Islet of Langerhans (tissue), 1 donor: ENCODE measurements around the gene GRM5.
"Not testable (repeated sequence)": the region's sequence is repeated elsewhere in the genome, so short reads cannot be mapped to it uniquely, and the experiment has no call there.

Experiments used
- FAIRE-seq: peaks from one replicate; lab custom pipeline; 2011; peaks lifted over from hg19 to GRCh38; lab: Jason Lieb, UNC

Gene GRM5

DNA sequence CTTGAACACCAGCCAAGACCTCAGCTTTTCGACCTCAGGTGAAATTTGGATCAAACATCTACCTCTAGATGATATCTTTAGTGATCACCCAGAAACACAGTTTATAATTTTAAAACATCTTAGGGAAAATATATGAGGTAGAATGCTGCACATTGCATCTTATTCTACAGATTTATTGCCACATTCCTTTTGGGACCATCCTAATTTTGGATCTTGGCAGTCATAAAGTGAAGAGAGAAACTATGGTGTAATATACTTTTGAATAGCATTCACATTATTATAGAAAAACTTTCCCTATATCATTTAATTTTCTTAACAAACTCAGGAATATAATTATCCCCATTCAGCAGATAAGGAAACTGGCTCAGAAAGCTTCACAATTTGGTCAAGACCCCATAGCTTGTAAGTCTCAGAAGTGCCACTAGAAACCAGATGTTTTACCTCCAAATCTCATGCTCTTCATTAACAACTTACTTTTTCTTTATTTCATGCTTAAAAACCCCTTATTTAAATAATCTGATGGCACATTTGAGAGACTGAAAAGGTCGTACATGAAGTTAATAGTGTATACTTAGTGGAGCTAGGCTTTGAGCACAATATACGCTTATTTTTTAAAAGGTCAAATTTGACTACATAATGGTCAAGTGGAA lies 529.0 kb downstream of the GRM5 start:
- no peak for FAIRE-seq

DNA sequence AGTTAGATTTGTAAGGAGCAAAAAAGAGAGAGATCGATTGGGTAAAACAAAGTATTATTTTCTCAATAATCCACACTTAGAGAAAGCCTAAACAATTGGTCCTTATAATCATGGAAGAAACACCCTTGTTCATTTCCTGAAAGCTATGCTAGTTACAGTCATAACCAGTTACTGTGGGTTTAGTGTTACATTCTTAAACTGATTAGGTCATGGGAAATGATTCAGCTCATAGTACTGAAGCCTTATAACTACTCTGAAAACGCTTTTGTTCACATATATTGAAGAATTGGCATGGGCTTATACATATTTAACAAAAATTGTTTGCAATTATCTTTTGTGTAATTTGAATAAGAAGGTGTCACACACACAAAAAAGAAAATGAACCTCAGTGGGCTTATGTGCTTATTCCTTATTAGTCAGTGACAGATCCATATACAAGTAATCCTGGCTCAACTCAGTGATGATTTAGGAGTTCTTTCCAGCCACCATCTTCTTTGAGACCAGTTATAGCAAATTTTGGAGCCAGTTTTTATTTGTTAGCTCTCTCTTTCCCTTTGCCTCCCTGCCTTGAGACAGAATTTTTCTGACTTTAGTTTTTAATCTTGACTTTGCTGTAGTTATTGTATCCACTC lies 529.8 kb downstream of the GRM5 start:
- no peak for FAIRE-seq

DNA sequence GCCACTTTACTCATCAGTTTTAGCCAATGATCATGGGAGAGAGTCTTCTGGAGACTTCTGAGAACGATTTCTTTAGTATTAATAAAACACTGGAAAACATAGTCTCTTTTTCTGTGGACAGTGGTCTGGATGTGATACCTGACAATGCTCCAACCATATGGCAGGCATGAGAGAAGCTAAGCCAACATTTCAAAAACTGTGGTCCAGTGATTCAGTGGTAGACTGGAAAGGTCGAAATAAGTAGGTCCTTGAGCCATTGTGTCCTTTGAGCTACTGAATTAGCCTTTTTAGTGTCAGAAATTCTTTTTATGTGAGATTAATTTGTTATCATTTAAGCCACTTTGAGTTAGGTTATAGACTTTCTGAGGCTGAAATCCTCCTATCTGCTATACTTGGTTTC lies 530.5 kb downstream of the GRM5 start:
- FAIRE-seq, result no peak

DNA sequence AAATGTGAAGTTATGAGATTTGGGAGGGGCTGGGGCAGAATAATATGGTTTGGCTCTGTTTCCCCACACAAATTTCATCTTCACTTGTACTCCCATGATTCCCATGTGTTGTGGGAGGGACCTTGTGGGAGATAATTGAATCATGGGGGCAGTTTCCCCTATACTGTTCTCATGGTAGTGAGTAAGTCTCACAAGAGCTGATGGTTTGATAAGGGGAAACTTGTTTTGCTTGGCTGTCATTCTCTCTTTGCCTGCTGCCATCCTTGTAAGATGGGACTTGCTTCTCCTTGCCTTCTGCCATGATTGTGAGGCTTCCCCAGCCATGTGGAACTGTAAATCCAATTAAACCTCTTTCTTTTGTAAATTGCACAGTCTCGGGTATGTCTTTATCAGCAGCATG lies 531.1 kb downstream of the GRM5 start:
- FAIRE-seq, result not testable (repeated sequence)

DNA sequence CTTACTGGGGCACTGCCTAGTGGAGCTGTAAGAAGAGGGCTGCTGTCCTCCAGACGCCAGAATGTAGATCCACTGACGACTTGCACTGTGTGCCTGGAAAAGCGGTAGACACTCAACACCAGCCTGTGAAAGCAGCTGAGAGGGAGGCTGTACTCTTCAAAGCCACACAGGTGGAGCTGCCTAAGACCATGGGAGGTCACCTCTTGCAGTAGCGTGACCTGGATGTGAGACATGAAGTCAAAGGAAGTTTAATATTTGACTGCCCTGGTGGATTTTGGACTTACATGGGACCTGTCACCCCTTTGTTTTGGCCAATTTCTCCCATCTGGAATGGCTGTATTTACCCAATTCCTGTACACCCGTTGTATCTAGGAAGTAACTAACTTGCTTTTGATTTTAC lies 531.6 kb downstream of the GRM5 start:
- no peak for FAIRE-seq

DNA sequence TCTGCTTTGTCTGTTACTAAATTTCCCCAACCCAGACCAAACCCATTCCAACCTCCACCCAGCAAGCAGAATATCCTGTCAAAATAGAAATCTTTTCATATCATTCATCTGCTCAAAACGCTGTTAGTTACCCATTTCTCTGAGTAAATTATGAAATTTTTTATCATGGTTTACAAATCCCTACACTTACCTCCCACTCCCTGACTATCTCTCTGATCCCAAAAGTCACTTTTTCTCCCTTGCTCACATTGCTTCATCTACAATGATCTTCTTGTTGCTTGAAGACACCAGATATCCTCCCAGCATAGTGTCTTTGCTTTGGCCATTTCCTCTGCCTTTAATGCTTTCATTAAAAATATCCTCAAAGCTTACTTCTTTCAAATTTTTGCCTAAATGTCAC lies 532.8 kb downstream of the GRM5 start:
- FAIRE-seq, result no peak

DNA sequence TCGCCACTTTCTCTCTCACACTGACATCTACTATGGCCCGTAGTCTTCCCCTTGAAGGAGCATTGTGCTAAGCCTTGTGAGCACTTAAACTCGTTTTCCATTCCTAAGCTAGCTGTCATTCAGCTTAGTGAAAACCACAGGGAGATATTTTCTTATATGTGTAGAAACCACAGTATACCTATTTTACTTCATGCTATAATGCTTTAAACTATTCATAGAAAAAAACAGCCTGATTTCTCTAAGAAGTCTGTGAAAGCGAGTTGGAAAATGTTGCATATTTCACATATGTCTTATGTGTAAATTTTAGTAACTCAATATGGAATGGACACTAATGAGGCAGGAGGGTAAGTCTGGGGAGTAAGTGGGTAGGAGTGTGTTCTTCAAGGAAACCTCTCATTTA lies 534.0 kb downstream of the GRM5 start:
- FAIRE-seq, result no peak

DNA sequence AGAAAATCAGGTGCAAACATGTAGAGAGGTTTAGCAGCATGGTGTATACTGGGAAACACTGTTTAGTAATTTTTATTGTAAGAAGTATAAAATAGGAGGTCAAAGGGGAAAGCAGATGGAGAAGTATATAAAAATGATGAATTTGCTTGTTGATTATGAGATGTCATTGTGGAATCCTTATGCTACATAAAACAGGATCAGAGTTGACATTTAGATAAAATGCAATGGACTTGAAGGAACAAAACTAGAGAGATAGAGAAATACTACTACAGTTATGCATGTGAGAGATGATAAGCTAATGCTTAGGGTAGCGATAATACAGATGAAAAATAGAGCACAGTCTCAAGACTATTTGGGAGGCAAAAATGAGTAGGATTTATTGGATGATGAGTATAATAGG lies 536.4 kb downstream of the GRM5 start:
- no peak for FAIRE-seq

DNA sequence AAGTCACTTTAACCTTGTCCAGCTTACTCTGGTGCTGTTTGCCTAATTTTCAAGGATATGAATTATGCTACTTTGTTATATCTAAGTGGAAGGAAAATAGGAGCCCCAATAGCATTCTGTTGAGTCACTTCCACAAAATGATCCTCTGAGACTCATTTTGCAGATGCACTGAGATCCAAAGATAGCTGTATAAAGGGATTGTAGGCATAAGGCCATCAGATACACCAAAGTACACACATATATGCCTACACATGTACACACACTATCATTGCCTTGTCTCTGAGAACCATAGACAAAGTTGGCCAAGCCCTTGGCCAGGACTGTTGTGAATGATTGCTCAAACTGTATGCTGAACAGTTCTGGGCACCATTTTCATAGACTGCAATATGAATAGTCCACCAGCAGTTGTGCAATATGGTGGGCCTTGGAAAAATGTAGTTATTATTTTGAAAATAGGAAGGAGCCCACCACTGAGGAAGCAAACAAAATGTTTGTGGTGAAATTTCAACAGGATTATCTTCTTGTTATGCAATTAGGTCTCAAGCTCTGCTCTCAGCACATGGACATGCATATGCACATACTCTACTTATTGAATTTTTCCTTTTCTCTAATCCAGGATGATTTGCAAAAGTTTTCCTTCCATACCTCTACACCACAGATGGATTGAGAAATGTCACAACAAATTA lies 542.3 kb downstream of the GRM5 start:
- no peak for FAIRE-seq

DNA sequence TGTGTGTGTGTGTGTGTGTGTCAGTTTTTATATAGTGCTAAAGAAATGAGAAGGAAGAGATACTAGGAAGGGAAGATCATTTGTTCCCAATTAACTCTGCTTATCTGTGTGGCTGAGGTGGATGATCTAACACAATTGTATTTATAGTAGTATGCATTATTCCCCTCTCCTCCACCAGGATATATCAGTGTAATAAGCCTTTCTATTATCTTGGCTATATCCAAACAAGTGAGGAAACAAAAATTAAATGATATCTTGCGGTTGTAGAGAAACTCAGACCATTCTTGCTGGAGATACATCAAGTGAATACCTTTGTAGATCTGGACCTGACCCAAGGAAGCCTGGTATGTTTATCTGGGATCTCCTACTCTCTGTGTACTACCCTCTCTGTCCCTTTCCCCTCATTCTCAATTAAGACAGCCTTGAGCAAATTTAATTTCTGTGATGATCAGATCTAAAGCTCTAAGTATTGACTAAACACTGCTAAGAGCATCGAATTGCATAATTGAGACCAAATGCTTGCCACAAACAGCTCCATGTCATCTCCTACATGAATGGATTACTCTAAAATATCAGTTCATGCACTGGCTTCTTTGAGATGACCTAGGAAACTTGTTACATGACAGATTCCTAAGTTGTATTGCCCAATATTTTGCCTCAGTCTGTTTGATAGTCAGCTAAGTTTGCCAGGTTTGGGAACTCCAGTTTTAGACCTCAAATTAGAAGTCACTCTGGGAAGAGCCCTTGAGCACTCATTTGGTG lies 543.0 kb downstream of the GRM5 start:
- no peak for FAIRE-seq

DNA sequence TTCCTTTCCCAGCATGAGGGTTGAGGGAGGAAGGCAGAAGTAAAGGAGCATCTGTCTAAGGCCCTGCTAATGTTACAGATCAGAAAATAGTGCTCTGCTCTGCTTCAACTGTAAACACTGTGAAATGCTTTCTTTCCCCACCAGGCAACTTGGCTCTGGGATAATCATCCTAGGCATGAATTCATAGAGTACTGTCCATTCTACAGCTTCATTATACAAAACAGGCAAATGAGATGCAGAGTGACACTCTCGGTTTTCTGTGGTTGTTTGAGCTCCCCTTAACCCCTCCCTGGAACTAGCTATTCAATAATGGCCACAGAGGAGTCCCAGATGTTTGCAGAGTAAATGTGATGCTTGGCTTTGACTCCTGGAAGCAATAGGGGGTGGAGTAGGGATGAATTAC lies 544.0 kb downstream of the GRM5 start:
- FAIRE-seq, result no peak

DNA sequence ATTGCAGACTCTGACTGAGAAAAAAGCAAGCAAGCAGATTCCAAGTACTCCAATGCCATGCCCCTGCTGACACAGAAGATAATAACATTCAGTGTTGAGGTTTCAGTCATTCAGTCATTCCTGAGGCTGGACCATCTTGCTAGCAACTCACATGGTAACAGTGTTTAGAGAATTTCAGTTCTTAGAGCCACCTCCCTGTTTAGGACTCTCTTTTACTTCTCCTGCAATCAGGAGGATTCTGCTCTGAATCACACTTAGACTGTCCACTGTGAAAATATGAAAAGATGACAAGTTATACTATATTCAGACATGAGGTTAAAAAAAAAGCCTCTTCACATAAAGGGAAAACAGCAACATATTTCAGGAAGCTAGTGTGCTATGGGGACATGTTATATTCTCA lies 544.4 kb downstream of the GRM5 start:
- no peak for FAIRE-seq

DNA sequence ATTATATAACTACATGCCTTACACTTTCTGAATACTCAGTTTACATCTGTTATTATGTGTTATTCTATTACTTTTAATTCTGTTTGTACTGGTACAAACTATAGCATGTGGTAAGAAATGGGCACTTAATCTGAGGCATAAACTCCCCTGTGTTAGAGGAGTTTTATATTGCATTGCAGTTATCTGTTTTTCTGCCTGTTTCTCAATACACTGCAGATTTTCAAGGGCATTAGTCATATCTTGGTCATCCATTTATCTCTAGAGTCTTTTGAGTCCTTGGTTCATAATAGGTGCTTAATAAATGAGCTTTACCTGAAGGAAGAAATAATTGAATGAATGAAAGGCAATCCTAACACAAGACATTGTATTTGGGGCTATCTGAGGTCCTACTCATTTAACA lies 545.4 kb downstream of the GRM5 start:
- no peak for FAIRE-seq

DNA sequence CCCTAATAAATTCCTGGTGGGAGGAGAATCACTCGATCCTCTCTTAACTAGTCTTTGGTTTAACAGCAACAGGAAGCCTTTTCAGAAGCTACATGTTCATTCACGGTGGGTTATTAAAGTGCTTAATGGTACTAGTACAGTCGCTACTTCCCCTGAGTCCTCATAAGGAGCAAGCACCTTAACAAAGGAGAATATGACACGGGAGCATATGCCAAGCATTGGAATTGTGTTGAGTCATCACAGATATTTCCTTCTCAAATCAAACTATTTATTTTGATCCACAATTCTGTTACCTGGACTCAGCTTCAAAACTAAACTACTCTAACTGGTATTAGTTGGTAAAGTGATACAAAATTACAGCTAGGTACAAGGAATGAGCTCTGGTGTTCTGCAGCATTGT lies 550.8 kb downstream of the GRM5 start:
- no peak for FAIRE-seq

DNA sequence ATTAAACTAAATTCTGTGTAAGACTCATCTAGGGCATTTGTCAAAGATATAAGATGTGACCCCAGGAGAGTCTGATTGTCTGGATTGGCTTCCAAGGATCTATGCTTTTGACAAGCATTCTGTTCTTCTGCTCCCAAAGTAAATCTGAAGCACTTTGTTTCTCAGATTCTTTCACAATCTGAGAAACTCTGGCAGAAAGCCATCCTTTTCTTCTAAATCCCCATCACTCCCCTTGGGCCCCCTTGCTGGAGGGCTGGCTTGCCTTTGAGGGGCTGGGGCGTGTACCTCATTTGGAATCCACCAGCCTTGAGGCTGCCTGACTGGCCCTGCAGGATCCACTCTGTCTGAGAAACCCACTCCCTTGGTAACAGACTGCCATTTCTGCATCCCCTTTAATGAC lies 554.8 kb downstream of the GRM5 start:
- FAIRE-seq, result no peak

DNA sequence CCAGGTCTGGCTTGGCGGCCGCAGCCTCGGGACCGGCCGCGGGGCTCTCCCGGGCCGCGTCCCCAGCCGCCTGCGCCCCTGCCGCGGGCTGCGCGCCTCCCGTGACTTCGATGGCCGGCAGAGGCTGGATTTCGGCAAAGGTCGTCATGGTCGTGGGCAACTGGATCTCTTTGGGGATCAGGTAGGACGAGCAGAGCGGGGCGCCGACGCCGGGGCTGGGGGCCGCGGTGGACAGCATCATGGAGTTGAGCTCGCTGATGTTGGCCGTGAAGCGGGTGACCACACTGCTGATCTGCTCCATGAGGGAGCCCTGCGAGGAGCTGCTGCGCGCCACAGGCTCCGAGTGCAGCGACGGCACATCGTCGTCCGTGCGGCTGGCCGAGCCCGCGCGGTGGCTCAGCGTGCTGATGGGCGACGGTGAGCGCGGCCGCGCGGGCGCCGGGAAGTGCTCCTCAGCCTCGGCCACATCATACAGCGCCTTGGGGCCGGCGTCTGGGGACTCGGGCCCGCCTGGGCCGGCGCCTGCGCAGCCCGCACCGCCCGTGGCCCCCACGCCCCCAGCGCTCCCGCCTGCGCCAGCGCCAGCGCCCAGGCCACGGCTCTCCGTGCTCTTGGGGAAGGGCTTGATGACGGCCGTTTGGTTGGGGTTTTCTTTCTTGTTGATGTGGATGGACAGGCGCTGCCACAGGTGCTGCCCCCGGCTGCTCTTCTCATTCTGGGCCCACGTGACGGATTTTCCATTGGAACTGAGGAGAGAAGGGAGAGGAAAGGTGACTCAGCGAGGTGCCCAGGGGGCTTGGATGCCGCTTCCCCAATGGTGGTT lies 556.8 kb downstream of the GRM5 start:
- no peak for FAIRE-seq

DNA sequence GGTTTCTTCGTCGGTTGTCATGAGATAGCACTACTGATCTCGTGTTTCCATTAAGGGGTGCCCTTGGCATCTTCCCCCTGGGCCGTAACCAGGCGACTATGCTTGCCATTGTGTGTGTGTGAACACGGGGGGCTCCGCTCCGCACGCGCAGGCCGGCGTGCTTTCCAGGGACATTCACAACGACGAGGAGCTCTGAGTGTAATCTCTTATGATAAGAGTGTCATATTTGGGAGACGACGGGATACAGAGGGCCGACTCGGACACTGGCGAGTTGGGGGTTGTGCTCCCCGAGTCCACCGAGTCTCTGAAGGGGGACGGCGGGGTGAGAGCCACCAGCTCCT lies 557.4 kb downstream of the GRM5 start:
- no peak for FAIRE-seq

DNA sequence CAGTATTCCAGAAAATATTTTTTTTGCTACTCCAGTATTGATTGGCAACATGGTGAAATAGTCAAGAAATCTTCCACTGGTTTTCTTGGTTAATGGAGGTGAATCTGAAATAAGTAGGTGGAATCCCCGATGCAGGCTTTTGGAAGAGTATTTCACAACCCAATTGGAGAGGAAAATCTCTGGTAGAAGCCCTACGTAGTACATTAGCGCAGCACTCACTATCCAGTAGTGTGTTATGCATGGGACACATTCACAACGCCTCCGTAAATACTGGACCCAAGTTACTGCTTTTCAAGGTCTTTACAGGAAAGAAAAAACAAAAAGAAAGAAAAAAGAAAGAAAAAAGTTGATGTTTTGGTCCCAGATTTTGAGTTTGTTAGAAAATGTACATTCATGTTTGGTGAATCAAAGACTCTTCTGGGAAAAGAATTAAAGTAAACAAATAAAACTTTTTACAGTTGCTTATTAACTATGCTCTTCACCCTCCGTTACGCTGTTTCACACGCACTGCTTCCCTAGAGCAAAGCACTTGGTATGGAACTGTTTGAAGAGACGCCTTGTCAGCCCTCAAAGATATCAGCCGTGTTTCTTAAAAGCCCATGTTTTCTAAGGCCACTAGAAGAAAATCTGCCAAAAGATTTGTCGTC lies 557.9 kb downstream of the GRM5 start:
- FAIRE-seq, result no peak

DNA sequence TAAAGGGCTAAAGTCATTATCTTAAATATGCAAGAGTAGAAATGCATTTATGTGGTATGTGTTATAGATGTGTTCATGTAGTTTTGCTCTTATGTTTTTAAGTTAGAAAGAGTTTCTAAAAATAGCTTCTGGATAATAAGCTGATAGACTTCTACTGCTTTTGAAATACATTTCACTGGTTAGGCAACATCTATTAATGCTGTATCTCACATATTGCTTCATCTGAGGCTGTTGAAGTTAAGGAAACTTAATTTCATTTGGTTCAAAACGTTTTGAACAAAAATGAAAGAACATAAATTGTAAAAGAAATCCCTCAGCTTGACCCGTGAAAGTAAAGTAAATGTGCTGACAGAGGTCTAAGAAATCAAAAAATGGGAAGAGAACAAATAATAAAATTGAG lies 564.2 kb downstream of the GRM5 start:
- FAIRE-seq, result no peak

DNA sequence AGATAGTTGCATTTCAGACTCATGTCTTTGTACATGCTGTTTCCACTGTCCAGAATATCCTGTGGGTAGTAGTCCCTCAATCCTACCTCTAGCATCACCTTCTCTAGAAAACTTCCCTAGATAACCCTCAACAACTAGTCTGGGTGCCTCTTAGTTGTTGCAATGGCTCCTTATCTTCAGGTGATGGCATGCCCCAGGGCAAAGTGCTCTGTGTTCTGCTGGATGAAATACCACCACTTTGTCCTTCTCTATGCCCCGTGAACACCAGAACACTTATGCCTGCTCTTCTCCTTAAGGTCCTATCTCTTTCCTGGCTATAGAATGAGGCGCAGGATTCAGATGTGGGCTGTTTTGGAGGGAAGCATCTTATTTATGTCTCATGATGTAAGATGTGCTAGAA lies 569.9 kb downstream of the GRM5 start:
- no peak for FAIRE-seq

DNA sequence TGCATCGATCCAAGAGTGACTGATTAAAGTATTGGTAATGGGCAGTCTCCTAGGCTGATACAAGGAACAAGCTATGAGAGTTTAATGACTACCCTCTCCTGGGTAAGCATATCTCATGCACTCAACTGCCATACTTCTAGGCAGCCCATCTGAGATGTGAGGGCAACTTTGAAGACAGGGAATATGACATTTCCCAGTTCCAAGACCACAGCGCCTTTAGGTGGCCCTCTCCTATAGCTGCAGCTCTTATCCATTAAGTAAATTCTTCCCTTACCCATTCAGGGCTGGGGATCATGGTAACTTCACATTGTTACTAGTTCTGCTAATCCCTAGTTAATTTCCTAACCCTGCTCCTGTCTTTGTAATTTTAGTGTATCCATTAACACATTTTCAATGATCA lies 570.9 kb downstream of the GRM5 start:
- FAIRE-seq, result no peak

DNA sequence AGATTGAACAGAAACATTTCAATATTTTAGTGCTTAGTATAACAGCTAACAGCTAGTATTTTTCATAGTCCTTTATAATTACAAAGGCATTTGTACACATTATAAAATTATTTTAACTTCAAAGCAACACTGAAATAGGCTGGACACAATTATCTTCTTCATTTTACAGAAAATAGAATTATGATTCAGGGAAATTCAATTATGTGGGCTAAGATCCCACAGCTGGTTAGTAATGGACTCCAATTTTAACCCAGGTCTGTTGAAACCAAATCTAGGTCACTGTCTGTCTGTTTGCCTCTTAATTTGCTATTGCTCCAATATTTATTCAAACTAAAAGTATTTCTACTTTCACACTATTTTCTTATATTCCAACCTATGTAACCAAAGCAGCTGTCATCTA lies 574.1 kb downstream of the GRM5 start:
- FAIRE-seq, result no peak
